Subcutaneous abdominal adipose tissue (tissue), 5 donors: ENCODE measurements around the gene PARD3.

Experiments used
- H3K27ac ChIP-seq: one replicate; pipeline ENCODE4 v1.7.0; 2013; ENCODE audit warnings: low read depth, mild to moderate bottlenecking, inconsistent platforms, low read length, moderate library complexity
- H3K27me3 ChIP-seq, 5 donors: one replicate each; pipeline ENCODE4 v1.7.0; 2013; ENCODE audit warnings: low read length in 5 of 5, inconsistent platforms in 1 of 5; ENCODE audit not compliant: control insufficient read depth in 5 of 5, insufficient read depth in 4 of 5
- H3K36me3 ChIP-seq, 5 donors: one replicate each; pipeline ENCODE4 v1.7.0; 2013; ENCODE audit warnings: low read length in 5 of 5; ENCODE audit not compliant: control insufficient read depth in 5 of 5, insufficient read depth in 5 of 5
- H3K4me1 ChIP-seq, 5 donors: one replicate each; pipeline ENCODE4 v1.7.0; 2013; ENCODE audit warnings: low read length in 5 of 5, mild to moderate bottlenecking in 3 of 5, moderate library complexity in 1 of 5; ENCODE audit not compliant: control insufficient read depth in 5 of 5, insufficient read depth in 5 of 5
- H3K4me3 ChIP-seq, 5 donors: one replicate each; pipeline ENCODE4 v1.7.0; 2013; ENCODE audit warnings: low read length in 5 of 5, low read depth in 1 of 5
- H3K9ac ChIP-seq, 5 donors: one replicate each; pipeline ENCODE4 v1.7.0; 2013; ENCODE audit warnings: low read length in 5 of 5, mild to moderate bottlenecking in 4 of 5, moderate library complexity in 3 of 5
- H3K9me3 ChIP-seq, 5 donors: one replicate each; pipeline ENCODE4 v1.7.0; 2013; ENCODE audit warnings: low read length in 5 of 5; ENCODE audit not compliant: control insufficient read depth in 5 of 5
- donor health status: healthy.
- donor health status: healthy.
- donor health status: healthy.
- donor health status: healthy.
- donor health status: healthy.

The PARD3 gene

GRCh38 chr10:34520084-34520483, 295.0 kb downstream of the PARD3 start:
- H3K27me3 ChIP-seq, result no peaks in the 10 kb centered on the region
- H3K36me3 ChIP-seq, result no peaks in the 10 kb centered on the region
- no peaks in the 10 kb centered on the region for H3K4me1 ChIP-seq
- no peak overlapping the region for H3K9ac ChIP-seq
- H3K27ac ChIP-seq, result no peak overlapping the region
- H3K9me3 ChIP-seq, result no peaks in the 10 kb centered on the region
- no peak overlapping the region for H3K4me3 ChIP-seq

- Histone ChIP-seq H3K4me3 (no peak overlapping the region), H3K9ac (no peak overlapping the region), H3K9me3 (no peaks in the 10 kb centered on the region), H3K27ac (no peak overlapping the region), H3K27me3 (no peaks in the 10 kb centered on the region), H3K4me1 (no peaks in the 10 kb centered on the region), H3K36me3 (no peaks in the 10 kb centered on the region)
Observed at GRCh38 chr10:34514290-34514689, 300.8 kb downstream of the PARD3 start.

- Histone ChIP-seq H3K27me3 (no peaks in the 10 kb centered on the region), H3K27ac (no peak overlapping the region)
Observed at GRCh38 chr10:34513636-34514035, 301.5 kb downstream of the PARD3 start.

GRCh38 chr10:34507217-34507616, 307.9 kb downstream of the PARD3 start:
- Histone ChIP-seq H3K9ac (no peak overlapping the region), H3K27ac (no peak overlapping the region), H3K9me3 (no peaks in the 10 kb centered on the region), H3K36me3 (no peaks in the 10 kb centered on the region), H3K4me3 (no peak overlapping the region), H3K27me3 (no peaks in the 10 kb centered on the region), H3K4me1 (no peaks in the 10 kb centered on the region)

More at GRCh38 chr10:34513636-34514035, 301.5 kb downstream of the PARD3 start:
- no peaks in the 10 kb centered on the region for H3K36me3 ChIP-seq
- no peaks in the 10 kb centered on the region for H3K9me3 ChIP-seq
- no peak overlapping the region for H3K9ac ChIP-seq
- H3K4me1 ChIP-seq, result no peaks in the 10 kb centered on the region
- no peak overlapping the region for H3K4me3 ChIP-seq

GRCh38 chr10:34506786-34507185, 308.3 kb downstream of the PARD3 start:
- H3K9ac ChIP-seq, result no peak overlapping the region
- H3K27ac ChIP-seq, result no peak overlapping the region
- H3K4me1 ChIP-seq, result no peaks in the 10 kb centered on the region
- H3K9me3 ChIP-seq, result no peaks in the 10 kb centered on the region
- no peak overlapping the region for H3K4me3 ChIP-seq
- no peaks in the 10 kb centered on the region for H3K36me3 ChIP-seq
- no peaks in the 10 kb centered on the region for H3K27me3 ChIP-seq

- Histone ChIP-seq H3K27me3 (no peaks in the 10 kb centered on the region), H3K4me3 (no peak overlapping the region), H3K9ac (no peak overlapping the region), H3K36me3 (no peaks in the 10 kb centered on the region), H3K9me3 (no peaks in the 10 kb centered on the region), H3K4me1 (no peaks in the 10 kb centered on the region), H3K27ac (no peak overlapping the region)
Observed at GRCh38 chr10:34505338-34505737, 309.8 kb downstream of the PARD3 start.

GRCh38 chr10:34504534-34504933, 310.6 kb downstream of the PARD3 start:
- Histone ChIP-seq H3K27me3 (no peaks in the 10 kb centered on the region), H3K4me3 (no peak overlapping the region), H3K36me3 (no peaks in the 10 kb centered on the region), H3K4me1 (no peaks in the 10 kb centered on the region), H3K27ac (no peak overlapping the region), H3K9me3 (no peaks in the 10 kb centered on the region), H3K9ac (no peak overlapping the region)

GRCh38 chr10:34503704-34504103, 311.4 kb downstream of the PARD3 start:
- Histone ChIP-seq H3K4me3 (no peak overlapping the region), H3K9me3 (no peaks in the 10 kb centered on the region), H3K9ac (no peak overlapping the region), H3K4me1 (no peaks in the 10 kb centered on the region), H3K27ac (no peak overlapping the region), H3K27me3 (no peaks in the 10 kb centered on the region), H3K36me3 (no peaks in the 10 kb centered on the region)

- H3K9me3 ChIP-seq, result no peaks in the 10 kb centered on the region
- H3K27me3 ChIP-seq, result no peaks in the 10 kb centered on the region
- no peak overlapping the region for H3K4me3 ChIP-seq
- H3K9ac ChIP-seq, result no peak overlapping the region
- H3K36me3 ChIP-seq, result no peaks in the 10 kb centered on the region
- H3K4me1 ChIP-seq, result no peaks in the 10 kb centered on the region
- no peak overlapping the region for H3K27ac ChIP-seq
Observed at GRCh38 chr10:34499612-34500279, 315.4 kb downstream of the PARD3 start.

GRCh38 chr10:34498821-34499220, 316.3 kb downstream of the PARD3 start:
- Histone ChIP-seq H3K9ac (no peak overlapping the region), H3K4me1 (no peaks in the 10 kb centered on the region), H3K36me3 (no peaks in the 10 kb centered on the region), H3K27ac (no peak overlapping the region), H3K27me3 (no peaks in the 10 kb centered on the region), H3K9me3 (no peaks in the 10 kb centered on the region), H3K4me3 (no peak overlapping the region)
